NT2/D1 (cell line): ENCODE data around the gene GNA12.

Experiments used
- SUZ12 ChIP-seq: IDR thresholded peaks from 2 replicates; pipeline ENCODE4 v1.6.1; 2011; ENCODE audit not compliant: insufficient read length, insufficient read depth; ENCODE audit errors: extremely low read depth
- YY1 ChIP-seq: IDR thresholded peaks from 2 replicates; pipeline ENCODE4 v1.6.1; 2011; ENCODE audit not compliant: insufficient read length, insufficient read depth
- ZNF274 ChIP-seq: IDR thresholded peaks from 2 replicates; pipeline ENCODE4 v1.6.1; 2011; ENCODE audit warnings: mild to moderate bottlenecking, low read depth, low read length

GRCh38 chr7:2802101-2802500 is 42.0 kb downstream of the GNA12 start:
- no peak for TF ChIP-seq YY1
- TF ChIP-seq ZNF274 = no peak
- TF ChIP-seq SUZ12 = no peak
